H1 (cell line): ENCODE results near the gene SOX6. TPM values are rescaled to one million over a fixed set of nuclear protein-coding genes. Genes with fewer than 3 reads are reported as not detected.

Experiments
- CTCF ChIA-PET: fragments of 300-600 bp; sonication (Branson Sonifier 250); formaldehyde crosslinking; loops from one replicate; lab custom pipeline; 2021; ENCODE audit not compliant: partially characterized antibody; lab: Charles Lee
- POLR2A ChIA-PET: fragments of 300-600 bp; sonication (Branson Sonifier 250); formaldehyde crosslinking; loops from one replicate; lab custom pipeline; 2021; ENCODE audit warnings: inconsistent platforms; ENCODE audit not compliant: partially characterized antibody; lab: Charles Lee
- DNase-seq, 2 experiments: peaks; one replicate each; pipeline versions ENCODE4 v3.0.0 to v3.0.0-alpha.2; 2010 to 2022; ENCODE audit warnings: low spot score in 2 of 2, low read depth in 1 of 2, mixed read lengths in 1 of 2
- FAIRE-seq: peaks from 2 replicates; lab custom pipeline; 2011; peaks lifted over from hg19 to GRCh38; lab: Jason Lieb, UNC
- H2AFZ ChIP-seq: 2 replicates; pipeline ENCODE4 v1.8.1; 2012; ENCODE audit warnings: low read length, inconsistent platforms
- H2AK5ac ChIP-seq: 2 replicates; pipeline ENCODE4 v1.6.1; 2013; ENCODE audit warnings: low read depth, low read length
- H2BK120ac ChIP-seq: replicated peaks from 2 replicates; pipeline ENCODE3; 2013; ENCODE audit warnings: low read depth, low read length, inconsistent platforms
- H2BK12ac ChIP-seq: 2 replicates; pipeline ENCODE4 v1.6.1; 2013; ENCODE audit warnings: low read depth, low read length
- H2BK15ac ChIP-seq: 2 replicates; pipeline ENCODE4 v1.6.1; 2013; ENCODE audit warnings: low read length
- H2BK20ac ChIP-seq: 2 replicates; pipeline ENCODE4 v1.6.1; 2013; ENCODE audit warnings: low read length
- H2BK5ac ChIP-seq: 2 replicates; pipeline ENCODE4 v1.6.1; 2013; ENCODE audit warnings: low read depth, low read length
- H3K14ac ChIP-seq: 2 replicates; pipeline ENCODE4 v1.6.1; 2013; ENCODE audit warnings: inconsistent platforms; ENCODE audit not compliant: insufficient read length
- H3K18ac ChIP-seq: 2 replicates; pipeline ENCODE4 v1.6.1; 2013; ENCODE audit warnings: low read length; ENCODE audit errors: extremely low read depth
- H3K23ac ChIP-seq: 2 replicates; pipeline ENCODE4 v1.6.1; 2013; ENCODE audit warnings: inconsistent platforms; ENCODE audit not compliant: insufficient read length
- H3K23me2 ChIP-seq: 2 replicates; pipeline ENCODE4 v1.6.1; 2013; ENCODE audit warnings: low read depth, low read length
- H3K27ac ChIP-seq: 2 replicates; pipeline ENCODE4 v1.6.1; 2011; ENCODE audit warnings: low read depth, low read length, inconsistent platforms
- H3K27me3 ChIP-seq, 4 experiments: replicated peaks in 1 of 4; 1 replicate in 1 of 4; 2 replicates in 3 of 4; pipeline versions ENCODE4 v1.6.1 to v1.8.1; 2011 to 2013; ENCODE audit warnings: low read length in 3 of 4, mild to moderate bottlenecking in 3 of 4, inconsistent platforms in 2 of 4, mixed read lengths in 2 of 4, moderate library complexity in 1 of 4; ENCODE audit not compliant: control insufficient read depth in 3 of 4, insufficient read depth in 3 of 4; ENCODE audit errors: extremely low read depth in 1 of 4
- H3K36me3 ChIP-seq, 4 experiments: 2 replicates each; pipeline versions ENCODE4 v1.6.1 to v1.8.1; 2011 to 2013; ENCODE audit warnings: mild to moderate bottlenecking in 4 of 4, low read length in 3 of 4, moderate library complexity in 2 of 4, control low read depth in 1 of 4, inconsistent platforms in 1 of 4; ENCODE audit not compliant: insufficient read depth in 4 of 4, control insufficient read depth in 2 of 4
- H3K4ac ChIP-seq: replicated peaks from 2 replicates; pipeline ENCODE3; 2013; ENCODE audit warnings: low read length, low read depth, mixed read lengths, inconsistent platforms; ENCODE audit not compliant: insufficient read length
- H3K4me1 ChIP-seq, 4 experiments: replicated peaks in 1 of 4; 1 replicate in 1 of 4; 2 replicates in 3 of 4; pipeline versions ENCODE4 v1.6.1 to v1.8.1; 2011 to 2013; ENCODE audit warnings: low read length in 3 of 4, inconsistent platforms in 2 of 4, mixed read lengths in 1 of 4; ENCODE audit not compliant: insufficient read depth in 4 of 4, control insufficient read depth in 3 of 4
- H3K4me2 ChIP-seq, 2 experiments: 2 replicates each; pipeline versions ENCODE4 v1.6.1 to v1.8.1; 2011 to 2013; ENCODE audit warnings: low read depth in 2 of 2, low read length in 2 of 2, control low read depth in 1 of 2, inconsistent platforms in 1 of 2, mild to moderate bottlenecking in 1 of 2; ENCODE audit not compliant: insufficient read depth in 1 of 2
- H3K4me3 ChIP-seq, 4 experiments: fragments of 200-600, 300-600 bp in 1 of 4; sonication (generic), shearing (Covaris generic), sonication (Bioruptor Twin) in 1 of 4; 2 replicates each; pipeline versions ENCODE4 v1.5.1 to v1.8.1; 2011 to 2016; ENCODE audit warnings: low read length in 4 of 4, low read depth in 3 of 4, control low read depth in 2 of 4, inconsistent platforms in 2 of 4, mild to moderate bottlenecking in 2 of 4, mixed read lengths in 1 of 4, moderate library complexity in 1 of 4; ENCODE audit not compliant: insufficient read depth in 2 of 4; ENCODE audit errors: extremely low read depth in 1 of 4
- H3K56ac ChIP-seq: replicated peaks from 2 replicates; pipeline ENCODE3; 2013; ENCODE audit warnings: low read depth, mild to moderate bottlenecking, mixed read lengths, low read length, inconsistent platforms; ENCODE audit not compliant: insufficient read length
- H3K79me1 ChIP-seq: 2 replicates; pipeline ENCODE4 v1.6.1; 2013; ENCODE audit warnings: low read depth, low read length, control low read depth
- H3K79me2 ChIP-seq, 2 experiments: 2 replicates each; pipeline versions ENCODE4 v1.6.1 to v1.8.1; 2012 to 2013; ENCODE audit warnings: low read length in 2 of 2, mild to moderate bottlenecking in 2 of 2, inconsistent platforms in 1 of 2; ENCODE audit not compliant: insufficient read depth in 2 of 2, control insufficient read depth in 1 of 2
- H3K9ac ChIP-seq, 4 experiments: replicated peaks in 1 of 4; 1 replicate in 1 of 4; 2 replicates in 3 of 4; pipeline versions ENCODE4 v1.6.1 to v1.8.1; 2011 to 2013; ENCODE audit warnings: low read depth in 3 of 4, low read length in 3 of 4, control low read depth in 2 of 4, mild to moderate bottlenecking in 2 of 4, moderate library complexity in 2 of 4, inconsistent platforms in 1 of 4; ENCODE audit errors: extremely low read depth in 1 of 4
- H3K9me3 ChIP-seq, 2 experiments: 2 replicates each; pipeline versions ENCODE4 v1.6.1 to v1.8.1; 2012 to 2013; ENCODE audit warnings: mild to moderate bottlenecking in 2 of 2, moderate library complexity in 2 of 2, control low read depth in 1 of 2, inconsistent platforms in 1 of 2, low read depth in 1 of 2, low read length in 1 of 2, mixed read lengths in 1 of 2; ENCODE audit not compliant: insufficient read depth in 2 of 2
- H4K20me1 ChIP-seq, 2 experiments: replicated peaks in 1 of 2; 2 replicates each; pipeline versions ENCODE3 to v1.8.1; 2011 to 2013; ENCODE audit warnings: inconsistent platforms in 2 of 2, low read length in 2 of 2, mild to moderate bottlenecking in 1 of 2; ENCODE audit not compliant: insufficient read depth in 2 of 2, control insufficient read depth in 1 of 2
- H4K5ac ChIP-seq: 2 replicates; pipeline ENCODE4 v1.6.1; 2013; ENCODE audit warnings: low read length, low read depth, mixed read lengths, inconsistent platforms; ENCODE audit not compliant: insufficient read length
- H4K8ac ChIP-seq: 2 replicates; pipeline ENCODE4 v1.8.0; 2013; ENCODE audit warnings: mild to moderate bottlenecking, moderate library complexity, low read length, inconsistent platforms; ENCODE audit not compliant: insufficient read depth; ENCODE audit errors: extremely low read depth
- H4K91ac ChIP-seq: replicated peaks from 2 replicates; pipeline ENCODE3; 2013; ENCODE audit warnings: low read length, mixed read lengths, inconsistent platforms; ENCODE audit not compliant: insufficient read length
- EZH2 ChIP-seq: fragments of 200-600 bp; sonication (generic); IDR thresholded peaks from 2 replicates; pipeline ENCODE4 v1.7.1; 2012; ENCODE audit warnings: low read depth, mild to moderate bottlenecking, moderate library complexity, low read length, inconsistent platforms; ENCODE audit not compliant: severe bottlenecking
- ZNF274 ChIP-seq: IDR thresholded peaks from 2 replicates; pipeline ENCODE4 v1.7.0; 2012; ENCODE audit warnings: low read length, borderline replicate concordance; ENCODE audit errors: extremely low read depth
- WGBS, 2 experiments: shearing (Covaris generic) in 1 of 2; methylation state at CpG; one replicate each; pipeline versions ENCODE4 v1.1.6 to v1.1.7; 2013 to 2015; ENCODE audit warnings: low lambda C conversion rate in 2 of 2, mixed read lengths in 2 of 2, inconsistent platforms in 1 of 2, low coverage in 1 of 2, missing lambda C conversion rate in 1 of 2; ENCODE audit not compliant: insufficient replicate concordance in 2 of 2, insufficient coverage in 1 of 2, insufficient read length in 1 of 2; ENCODE audit errors: extremely low coverage in 1 of 2, missing lambda C conversion rate in 1 of 2; 5-methylcytosine and 5-hydroxymethylcytosine counted together
- polyA plus RNA-seq, 7 experiments: library from polyadenylated mRNA; depleted of rRNA in 3 of 7; stranded (reverse) in 5 of 7; unstranded in 2 of 7; fragments of >200 nt in 5 of 7; fragments of 200-250 nt in 2 of 7; gene quantifications; 1 replicate in 5 of 7; 2 replicates in 1 of 7; 4 replicates in 1 of 7; pipeline versions ENCODE4 v1.2.1 to v1.2.3, GENCODE V29; 2011 to 2013; ENCODE audit warnings: missing spikeins in 2 of 7, mixed read lengths in 2 of 7
- total RNA-seq: library from RNA; stranded (reverse); fragmentation: NEBNext Ultra II Directional; extraction: Animal tissue kit (Norgen Biotek cat#: 25700); gene quantifications from 2 replicates; pipeline ENCODE4 v1.2.1, GENCODE V29; 2021

Gene SOX6
- total and polyA plus RNA-seq, 2 of the 8 experiments (the other 6 are each of a cell fraction or from before 2014, with no cell fraction given), result 0.09 TPM; not detected in 1

DNA sequence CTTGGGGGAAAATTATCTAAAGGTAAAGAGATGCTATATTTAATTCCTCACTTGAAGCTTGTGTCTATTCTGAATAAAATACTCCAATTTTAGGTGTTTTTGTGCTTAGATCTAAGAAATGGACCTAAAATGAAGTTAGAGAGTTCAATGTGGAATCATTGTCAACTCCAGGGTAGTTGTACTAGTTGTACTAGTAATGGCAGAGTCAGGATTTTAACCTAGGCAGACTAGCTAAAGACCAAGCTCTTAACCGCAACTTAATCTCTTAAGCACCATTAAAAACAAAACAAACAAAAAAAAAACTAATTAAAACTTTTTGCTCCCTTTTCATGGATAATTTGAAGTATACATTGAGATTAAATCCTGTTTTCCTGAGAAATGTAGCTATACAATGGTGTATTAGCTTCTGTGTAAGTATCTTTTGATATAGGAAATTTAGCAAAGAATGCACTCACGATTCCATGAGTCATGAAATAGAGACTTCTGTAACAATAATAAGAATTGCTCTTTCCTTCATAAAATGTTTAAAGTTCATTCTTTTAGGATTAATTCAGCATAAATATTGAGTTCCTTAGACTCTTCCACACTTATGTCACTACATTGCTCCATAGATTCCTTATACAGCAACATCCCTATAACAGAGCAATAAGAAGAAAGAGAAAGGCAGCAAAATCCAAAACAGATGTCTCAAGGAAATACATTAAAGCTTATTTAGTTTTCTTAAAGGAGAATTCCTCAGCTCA, 26.5 kb upstream of the SOX6 start:
- Histone ChIP-seq H3K18ac (no peak overlapping the region), H3K27ac (no peak overlapping the region), H2AK5ac (no peak overlapping the region), H3K36me3 (no peaks in the 10 kb centered on the region)
- TF ChIP-seq ZNF274, result no peak
- TF ChIP-seq EZH2, result no peak
- TF ChIP-seq, all 59 proteins: peak for 0
- H3K14ac ChIP-seq, result no peak overlapping the region
- H3K9me3 ChIP-seq, result no peaks in the 10 kb centered on the region
- H3K9ac ChIP-seq, result no peak overlapping the region
- no peaks in the 10 kb centered on the region for H3K27me3 ChIP-seq
- WGBS, 2 experiments, result 97% methylated on average over 2 of the region's 2 CpGs; no CpG with 5 or more reads in 1 of the 2 experiments
- H3K79me2 ChIP-seq, result no peaks in the 10 kb centered on the region
- H3K23ac ChIP-seq, result no peak overlapping the region
- no peak overlapping the region for H2BK20ac ChIP-seq
- H3K56ac ChIP-seq, result no peak overlapping the region
- H3K23me2 ChIP-seq, result no peaks in the 10 kb centered on the region
- H3K4me1 ChIP-seq, result no peaks in the 10 kb centered on the region
- no peak overlapping the region for H4K91ac ChIP-seq
- no peak overlapping the region for H3K4ac ChIP-seq
- H3K4me3 ChIP-seq, result no peak overlapping the region
- H2AFZ ChIP-seq, result no peak overlapping the region
- CTCF ChIA-PET, result interaction anchor here (0.7 to 1.1 kb wide), 2 partner anchors 172 to 229 kb away, joined by 3 read pairs; no protein-coding TSS in a partner anchor
- H2BK5ac ChIP-seq, result no peak overlapping the region
- H4K8ac ChIP-seq, result no peak overlapping the region
- H3K4me2 ChIP-seq, result no peak overlapping the region
- no peak overlapping the region for H4K5ac ChIP-seq
- DNase-seq, result no peak
- no peak overlapping the region for H2BK120ac ChIP-seq
- FAIRE-seq, result no peak
- POLR2A ChIA-PET, result no interaction called here
- H2BK15ac ChIP-seq, result no peak overlapping the region
- no peaks in the 10 kb centered on the region for H3K79me1 ChIP-seq
- H2BK12ac ChIP-seq, result no peak overlapping the region
- no peaks in the 10 kb centered on the region for H4K20me1 ChIP-seq
